ENCODE measurements around the gene HMGN3. TPM values are rescaled to one million over a fixed set of nuclear protein-coding genes. Genes with fewer than 3 reads are reported as not detected.

HMGN3 gene
- total RNA-seq, 1 donor from 2014 or later: 166 TPM

Other genes starting within 250 kb of the HMGN3 start
- 17.3 TPM for gene PHIP, start 156.4 kb downstream of the HMGN3 start, total RNA-seq

Data from left ventricle myocardium superior (tissue), 1 donor.